HL-60/S4 treated with retinoic acid at 250 ng/mL for 4 days and 3 days (cell line): ENCODE data around the gene TEPSIN.

ENCODE experiments used
- in situ Hi-C: fragments of 300-500 bp; cut with MboI; formaldehyde crosslinking; loops from 2 replicates; pipeline ENCODE4 v1.7.0; 2022; ENCODE audit warnings: low sequenced_read_pairs

TEPSIN gene

GRCh38 chr17:81271226-81271625, 32.4 kb upstream of the TEPSIN start:
- in situ Hi-C loops = no loop called here

- in situ Hi-C loops = no loop called here
These were observed 31.4 kb upstream of the TEPSIN start for GRCh38 chr17:81270279-81270678.

GRCh38 chr17:81267390-81268067, 28.7 kb upstream of the TEPSIN start:
- in situ Hi-C loops = loop anchor here (10.0 kb wide), 1 partner anchor 217 kb away; no protein-coding TSS in a partner anchor

GRCh38 chr17:81265576-81265975, 26.7 kb upstream of the TEPSIN start:
- in situ Hi-C loops = loop anchor here (10.0 kb wide), 1 partner anchor 219 kb away; no protein-coding TSS in a partner anchor

GRCh38 chr17:81264640-81265039, 25.8 kb upstream of the TEPSIN start:
- in situ Hi-C loops = loop anchor here (10.0 kb wide), 1 partner anchor 220 kb away; no protein-coding TSS in a partner anchor

- in situ Hi-C loops = loop anchor here (10.0 kb wide), 1 partner anchor 221 kb away; no protein-coding TSS in a partner anchor
These were observed 24.7 kb upstream of the TEPSIN start for GRCh38 chr17:81263371-81264181.

GRCh38 chr17:81261582-81262336, 22.9 kb upstream of the TEPSIN start:
- in situ Hi-C loops = loop anchor here (10.0 kb wide), 1 partner anchor 223 kb away; no protein-coding TSS in a partner anchor

- in situ Hi-C loops = loop anchor here (10.0 kb wide), 1 partner anchor 224 kb away; no protein-coding TSS in a partner anchor
These were observed 22.2 kb upstream of the TEPSIN start for GRCh38 chr17:81261096-81261495.

GRCh38 chr17:81260641-81261040, 21.8 kb upstream of the TEPSIN start:
- in situ Hi-C loops = loop anchor here (10.0 kb wide), 1 partner anchor 224 kb away; no protein-coding TSS in a partner anchor

GRCh38 chr17:81260171-81260570, 21.3 kb upstream of the TEPSIN start:
- in situ Hi-C loops = loop anchor here (10.0 kb wide), 1 partner anchor 225 kb away; no protein-coding TSS in a partner anchor

GRCh38 chr17:81259058-81259605, 20.3 kb upstream of the TEPSIN start:
- in situ Hi-C loops = no loop called here

GRCh38 chr17:81258292-81258691, 19.4 kb upstream of the TEPSIN start:
- in situ Hi-C loops = no loop called here

GRCh38 chr17:81257533-81257932, 18.7 kb upstream of the TEPSIN start:
- in situ Hi-C loops = no loop called here

- in situ Hi-C loops = no loop called here
These were observed 17.8 kb upstream of the TEPSIN start for GRCh38 chr17:81256616-81257015.

GRCh38 chr17:81254955-81255717, 16.3 kb upstream of the TEPSIN start:
- in situ Hi-C loops = no loop called here

GRCh38 chr17:81253358-81254131, 14.7 kb upstream of the TEPSIN start:
- in situ Hi-C loops = no loop called here

GRCh38 chr17:81252987-81253329, 14.1 kb upstream of the TEPSIN start:
- in situ Hi-C loops = no loop called here

- in situ Hi-C loops = no loop called here
These were observed 13.6 kb upstream of the TEPSIN start for GRCh38 chr17:81252326-81252986.
